NCI-H446 treated with DMSO at 0.1 percent for 48 hours (cell line): ENCODE results near the gene PAWR.
"Not testable (repeated sequence)": the region's sequence is repeated elsewhere in the genome, so short reads cannot be mapped to it uniquely, and the experiment has no call there.

ENCODE experiments used
- DNase-seq: peaks from one replicate; lab custom pipeline; 2025; lab: John Stamatoyannopoulos, UW

The PAWR gene

GRCh38 chr12:79547735-79548609, 142.8 kb downstream of the PAWR start:
- peak; percentile 10 for DNase-seq

DNA sequence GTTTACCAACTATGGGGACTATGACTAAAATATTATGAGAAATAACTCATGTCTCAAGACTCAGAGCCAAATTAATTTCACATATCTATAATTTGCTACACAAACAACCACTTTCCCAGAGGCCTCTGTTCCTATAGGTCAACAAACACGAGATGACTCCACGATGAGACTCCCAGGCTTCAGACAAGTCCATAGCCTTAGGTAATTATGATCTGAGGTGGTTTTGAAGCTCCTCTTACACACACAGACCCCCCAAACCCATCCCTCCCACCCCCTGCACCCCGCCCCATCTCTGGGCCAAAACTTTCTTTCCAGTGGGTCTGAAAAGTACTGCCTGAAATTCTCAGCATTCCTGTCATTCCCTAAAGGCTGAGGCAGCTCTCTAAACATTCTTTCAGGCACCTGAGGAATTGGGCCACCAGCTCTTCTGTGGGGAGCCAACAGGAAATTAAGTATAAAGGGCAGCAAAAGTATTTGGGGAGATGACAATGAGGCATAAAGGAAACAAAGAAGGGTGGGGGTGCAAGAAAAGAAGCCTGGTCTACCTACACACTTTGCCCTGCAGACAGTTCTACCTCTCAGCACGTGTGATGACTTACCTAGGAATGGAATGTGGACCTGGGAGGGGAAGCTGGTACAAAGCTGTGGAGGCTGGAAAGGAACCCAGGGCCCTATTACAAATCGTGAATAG, 143.6 kb downstream of the PAWR start:
- DNase-seq: no peak

DNA sequence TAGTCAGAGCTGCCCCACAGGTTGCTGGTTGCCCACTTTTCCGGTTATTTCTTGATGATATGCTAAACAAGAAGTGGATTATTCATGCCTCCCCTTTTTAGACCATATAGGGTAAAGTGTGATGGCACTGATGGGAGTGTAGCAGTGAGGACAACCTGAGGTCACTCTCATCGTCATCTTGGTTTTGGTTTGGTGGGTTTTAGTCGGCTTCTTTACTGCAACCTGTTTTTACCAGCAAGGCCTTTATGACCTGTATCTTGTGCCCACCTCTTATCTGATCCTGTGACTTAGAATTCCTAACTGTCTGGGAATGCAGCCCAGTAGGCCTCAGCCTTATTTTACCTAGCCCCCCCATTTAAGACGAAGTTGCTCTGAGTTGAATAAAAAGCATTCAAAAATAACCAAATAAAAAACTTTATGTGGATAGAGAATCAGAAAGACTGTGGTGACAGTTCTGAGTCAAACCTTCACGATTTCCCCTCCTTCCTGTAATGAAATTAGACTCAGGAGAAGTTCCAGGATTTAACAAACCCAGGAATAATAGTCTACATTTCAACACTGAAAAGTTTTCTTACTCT, 144.2 kb downstream of the PAWR start:
- DNase-seq: no peak

GRCh38 chr12:79544439-79544838, 146.3 kb downstream of the PAWR start:
- not testable (repeated sequence) for DNase-seq

- no peak for DNase-seq
These were observed 153.1 kb downstream of the PAWR start for GRCh38 chr12:79537675-79538074.

DNA sequence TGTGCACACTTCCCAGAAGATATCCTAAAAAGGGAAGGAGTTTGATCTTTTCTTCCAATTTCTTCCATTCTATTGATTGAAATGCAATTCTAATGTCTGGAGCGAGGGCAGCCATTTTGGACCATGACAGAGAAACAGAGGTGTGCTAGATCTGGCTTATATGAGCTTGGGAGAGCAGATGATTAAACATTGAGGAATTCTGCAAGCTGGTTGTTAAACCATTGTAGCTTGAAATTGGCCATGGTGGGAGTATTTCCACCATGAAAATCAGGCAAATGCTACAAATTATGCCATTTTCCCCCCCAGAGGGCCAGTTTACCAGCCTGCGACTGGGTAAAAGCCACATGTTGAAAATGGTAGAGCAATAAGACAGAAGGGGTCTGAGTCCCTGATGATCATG, 155.0 kb downstream of the PAWR start:
- no peak for DNase-seq
